DOHH2 (cell line): ENCODE data around the gene LGI2.

Source experiments
- H3F3A ChIP-seq: fragments of 200-600 bp; sonication (generic), shearing (Covaris generic); 2 replicates; pipeline ENCODE4 v1.6.0; 2016; ENCODE audit warnings: antibody characterized with exemption, mild to moderate bottlenecking; ENCODE audit not compliant: control insufficient read depth, insufficient read depth
- H3K27ac ChIP-seq: fragments of 200-600 bp; sonication (generic); 2 replicates; pipeline ENCODE4 v1.5.1; 2014; ENCODE audit warnings: low read depth, mild to moderate bottlenecking, low read length, moderate library complexity
- H3K27me3 ChIP-seq: fragments of 200-600 bp; sonication (generic); 2 replicates; pipeline ENCODE4 v1.6.1; 2014; ENCODE audit warnings: mild to moderate bottlenecking, low read length, mixed read lengths; ENCODE audit not compliant: control insufficient read depth
- H3K36me3 ChIP-seq: fragments of 200-600 bp; sonication (generic); 2 replicates; pipeline ENCODE4 v1.6.1; 2014; ENCODE audit warnings: mild to moderate bottlenecking, low read length, moderate library complexity, mixed read lengths; ENCODE audit not compliant: control insufficient read depth
- H3K4me1 ChIP-seq: fragments of 200-600 bp; sonication (generic); 2 replicates; pipeline ENCODE4 v1.6.1; 2014; ENCODE audit warnings: mild to moderate bottlenecking, low read length, mixed read lengths; ENCODE audit not compliant: control insufficient read depth
- H3K4me2 ChIP-seq: fragments of 200-600 bp; sonication (generic); 2 replicates; pipeline ENCODE4 v1.6.0; 2014; ENCODE audit warnings: mild to moderate bottlenecking, low read length, moderate library complexity
- H3K4me3 ChIP-seq: fragments of 200-600 bp; sonication (generic); 2 replicates; pipeline ENCODE4 v1.5.1; 2014; ENCODE audit warnings: mild to moderate bottlenecking, low read length, mixed read lengths
- H3K79me2 ChIP-seq: fragments of 200-600 bp; sonication (generic); 2 replicates; pipeline ENCODE4 v1.6.1; 2014; ENCODE audit warnings: mild to moderate bottlenecking, low read length, mixed read lengths; ENCODE audit not compliant: control insufficient read depth
- H3K9me2 ChIP-seq: fragments of 200-600 bp; sonication (generic); replicated peaks from 2 replicates; pipeline ENCODE4 v1.6.1; 2014; ENCODE audit warnings: mild to moderate bottlenecking, low read length, mixed read lengths; ENCODE audit not compliant: control insufficient read depth
- H3K9me3 ChIP-seq: fragments of 200-600 bp; sonication (generic); 2 replicates; pipeline ENCODE4 v1.6.1; 2014; ENCODE audit warnings: antibody characterized with exemption, low read length, mixed read lengths; ENCODE audit not compliant: control insufficient read depth, insufficient read depth
- H4K20me1 ChIP-seq: fragments of 200-600 bp; sonication (generic); 2 replicates; pipeline ENCODE4 v1.6.0; 2014; ENCODE audit warnings: low read depth, mild to moderate bottlenecking, antibody characterized with exemption, low read length, moderate library complexity; ENCODE audit not compliant: control insufficient read depth, insufficient read depth
- CTCF ChIP-seq: fragments of 200-600 bp; sonication (generic); IDR thresholded peaks from one replicate; pipeline ENCODE4 v1.5.1; 2014; ENCODE audit warnings: antibody characterized with exemption, mild to moderate bottlenecking, low read depth, low read length; ENCODE audit not compliant: poor library complexity, severe bottlenecking
- EZH2phosphoT487 ChIP-seq: fragments of 200-600 bp; sonication (generic); IDR thresholded peaks from 2 replicates; pipeline ENCODE4 v1.6.1; 2017; ENCODE audit warnings: borderline replicate concordance, mild to moderate bottlenecking, antibody characterized with exemption, low read length, moderate library complexity, mixed read lengths

The LGI2 gene

GRCh38 chr4:24965627-24966026 lies 65.1 kb downstream of the LGI2 start:
- Histone ChIP-seq H4K20me1 (no peaks in the 10 kb centered on the region), H3K36me3 (no peaks in the 10 kb centered on the region), H3K4me3 (no peak overlapping the region), H3K79me2 (no peaks in the 10 kb centered on the region), H3K9me2 (no peaks in the 10 kb centered on the region), H3K27me3 (no peaks in the 10 kb centered on the region), H3K27ac (no peak overlapping the region), H3K4me2 (no peak overlapping the region), H3K4me1 (no peaks in the 10 kb centered on the region), H3K9me3 (peaks cover 18% of the 10 kb centered on the region; the same call in 1 of the 2 replicates), H3F3A (no peaks in the 10 kb centered on the region)
- TF ChIP-seq EZH2phosphoT487 (no peak), CTCF (no peak)

GRCh38 chr4:24963277-24963676 lies 67.5 kb downstream of the LGI2 start:
- H3F3A ChIP-seq: no peaks in the 10 kb centered on the region
- no peaks in the 10 kb centered on the region for H4K20me1 ChIP-seq
- no peak overlapping the region for H3K27ac ChIP-seq
- H3K79me2 ChIP-seq: no peaks in the 10 kb centered on the region
- H3K4me3 ChIP-seq: no peak overlapping the region
- H3K36me3 ChIP-seq: no peaks in the 10 kb centered on the region
- no peaks in the 10 kb centered on the region for H3K9me2 ChIP-seq
- no peak overlapping the region for H3K4me2 ChIP-seq
- H3K27me3 ChIP-seq: no peaks in the 10 kb centered on the region
- no peaks in the 10 kb centered on the region for H3K4me1 ChIP-seq
- H3K9me3 ChIP-seq: peaks cover 18% of the 10 kb centered on the region; the same call in 1 of the 2 replicates
- TF ChIP-seq EZH2phosphoT487: no peak
- no peak for TF ChIP-seq CTCF

DNA sequence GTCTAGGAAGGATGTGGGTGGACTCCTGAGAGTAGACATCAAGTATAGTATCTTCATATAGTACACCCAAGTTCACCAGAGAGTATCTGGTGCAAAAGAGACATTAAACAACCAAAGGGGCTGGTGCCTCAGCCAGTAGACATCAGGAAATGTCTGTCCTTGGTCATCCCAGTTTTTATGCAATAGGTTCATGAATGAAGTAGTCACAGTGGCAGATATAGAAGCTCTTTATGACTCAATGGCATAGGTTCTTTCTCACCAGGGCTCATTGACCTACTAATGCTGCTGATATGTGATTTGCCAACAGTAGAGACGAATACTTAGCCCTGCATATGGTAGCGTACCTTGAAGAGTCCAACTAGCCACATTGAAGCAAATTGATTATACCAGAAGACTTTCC lies 72.9 kb downstream of the LGI2 start:
- Histone ChIP-seq H3K9me3 (no peaks in the 10 kb centered on the region), H3K4me1 (no peaks in the 10 kb centered on the region), H3K27me3 (no peaks in the 10 kb centered on the region), H3K27ac (no peak overlapping the region), H3F3A (no peaks in the 10 kb centered on the region), H3K79me2 (no peaks in the 10 kb centered on the region), H3K4me2 (no peak overlapping the region), H3K9me2 (no peaks in the 10 kb centered on the region), H3K4me3 (no peak overlapping the region), H3K36me3 (no peaks in the 10 kb centered on the region), H4K20me1 (no peaks in the 10 kb centered on the region)
- no peak for TF ChIP-seq EZH2phosphoT487
- no peak for TF ChIP-seq CTCF

DNA sequence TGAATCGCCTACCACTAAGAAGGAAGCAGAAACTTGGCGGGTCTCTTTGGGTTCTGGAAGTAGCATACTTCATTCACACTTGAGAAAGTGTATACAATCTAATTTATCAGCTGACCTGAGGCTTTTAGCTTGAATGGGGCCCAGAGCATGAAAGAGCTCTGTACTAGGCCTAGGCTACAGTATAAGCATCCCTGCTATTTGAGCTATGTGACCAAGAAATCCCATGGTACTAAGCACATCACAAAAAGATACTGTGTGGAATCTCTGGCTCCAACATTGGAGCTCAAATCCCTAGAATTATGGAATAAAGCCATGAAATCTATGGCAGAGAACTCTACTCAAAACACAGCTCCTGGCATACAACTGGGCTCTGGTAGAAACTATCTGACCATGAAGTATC lies 74.0 kb downstream of the LGI2 start:
- Histone ChIP-seq H3K27ac (no peak overlapping the region), H3K4me3 (no peak overlapping the region), H3K4me1 (no peaks in the 10 kb centered on the region), H3K27me3 (no peaks in the 10 kb centered on the region), H3K9me2 (no peaks in the 10 kb centered on the region), H4K20me1 (no peaks in the 10 kb centered on the region), H3K79me2 (no peaks in the 10 kb centered on the region), H3F3A (no peaks in the 10 kb centered on the region), H3K9me3 (no peaks in the 10 kb centered on the region), H3K4me2 (no peak overlapping the region), H3K36me3 (no peaks in the 10 kb centered on the region)
- no peak for TF ChIP-seq EZH2phosphoT487
- no peak for TF ChIP-seq CTCF
